Esophagus squamous epithelium (tissue), 4 donors: ENCODE data around the gene MRM2.

ENCODE experiments used
- CTCF ChIP-seq, 6 experiments: fragments of 450-650 bp in 4 of 6; fragments of 200-600 bp in 2 of 6; sonication (generic) in 2 of 6; IDR thresholded peaks; one replicate each; pipeline ENCODE4 v1.5.1; 2016 to 2019; ENCODE audit warnings: antibody characterized with exemption in 6 of 6, mild to moderate bottlenecking in 4 of 6, moderate library complexity in 4 of 6
- POLR2A ChIP-seq, 4 donors: fragments of 450-650 bp; IDR thresholded peaks; one replicate each; pipeline ENCODE4 v1.6.1; 2017; ENCODE audit warnings: antibody characterized with exemption in 4 of 4, mild to moderate bottlenecking in 4 of 4, moderate library complexity in 3 of 4

GRCh38 chr7:2199528-2199927 is 42.5 kb downstream of the MRM2 start:
- TF ChIP-seq POLR2A (IDR thresholded peaks at IDR 0.05) = no peak
- no peak for TF ChIP-seq CTCF (IDR thresholded peaks at IDR 0.05)
